Measurements from ENCODE around the gene BCL2. TPM values are rescaled to one million over a fixed set of nuclear protein-coding genes. Genes with fewer than 3 reads are reported as not detected.
A peak's percentile ranks its signal among the peaks of the same experiment; 100 is the strongest.
"Not testable (repeated sequence)": the region's sequence is repeated elsewhere in the genome, so short reads cannot be mapped to it uniquely, and the experiment has no call there.

The BCL2 gene
- polyA plus RNA-seq, 6 donors from 2014 or later, result 11.8 to 43.0 (median 30.1) TPM

DNA sequence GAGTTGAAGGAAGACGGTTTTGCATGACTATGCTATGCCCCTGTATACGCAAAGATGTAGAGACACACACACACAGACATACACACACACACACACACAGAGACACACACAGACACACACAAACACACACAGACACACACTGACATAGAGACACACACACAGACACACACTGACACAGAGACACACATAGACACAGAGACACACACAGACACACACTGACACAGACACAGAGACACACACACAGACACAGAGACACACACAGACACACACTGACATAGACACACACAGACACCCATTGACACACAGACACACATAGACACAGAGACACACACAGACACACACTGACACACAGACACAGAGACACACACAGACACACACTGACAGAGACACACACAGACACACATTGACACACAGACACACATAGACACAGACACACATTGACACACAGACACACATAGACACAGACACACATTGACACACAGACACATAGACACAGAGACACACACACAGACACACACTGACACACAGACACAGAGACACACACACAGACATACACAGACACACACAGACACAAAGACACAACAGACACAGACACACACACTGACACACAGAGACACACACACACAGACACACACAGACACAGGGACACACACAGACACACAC, 121.3 kb downstream of the BCL2 start:
- no peaks in the 10 kb centered on the region for H3K36me3 Mint-ChIP-seq
- no peak overlapping the region for H3K27ac Mint-ChIP-seq
- no peak for DNase-seq
- no peak for ATAC-seq (ENCODE audit: low read depth in 2 of 2)
- H3K9me3 Mint-ChIP-seq, result no peaks in the 10 kb centered on the region
- no peak overlapping the region for H3K4me3 Mint-ChIP-seq
- H3K4me1 Mint-ChIP-seq, result peaks cover 2 to 28% (median 4%) of the 10 kb centered on the region in 3 donors
- H3K27me3 Mint-ChIP-seq, result no peaks in the 10 kb centered on the region

DNA sequence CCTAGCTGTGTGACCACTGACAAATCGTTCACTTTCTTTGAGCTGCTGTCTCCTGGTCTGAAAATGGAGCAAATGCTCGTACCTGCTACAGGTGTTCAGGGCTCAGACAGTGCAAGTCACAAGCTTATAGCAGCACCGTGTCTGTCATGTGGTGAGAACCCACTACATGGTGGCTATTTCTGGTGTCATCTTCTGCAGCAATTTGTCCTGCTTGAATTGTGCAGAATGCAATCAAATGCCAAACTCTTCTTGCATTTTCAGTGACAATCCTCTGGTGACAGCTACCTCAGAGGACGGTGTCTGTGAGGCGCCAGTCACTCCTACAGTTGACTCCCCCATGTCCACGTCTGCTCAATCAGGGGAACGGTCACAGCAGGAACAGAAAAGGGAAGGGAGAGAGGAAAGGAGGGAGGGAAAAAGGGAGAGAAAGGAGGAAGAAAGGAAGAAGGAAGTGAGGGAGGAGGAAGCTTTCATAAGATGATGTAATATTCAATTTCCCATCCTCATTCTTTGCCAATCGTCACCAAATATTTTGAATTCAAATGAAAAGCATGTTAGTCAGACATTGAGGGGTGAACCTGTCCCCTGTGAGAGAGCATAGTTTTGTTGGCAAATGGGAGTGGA, 122.2 kb downstream of the BCL2 start:
- DNase-seq (no peak), ATAC-seq (ENCODE audit: low read depth in 2 of 2) (no peak)
- no peaks in the 10 kb centered on the region for H3K27me3 Mint-ChIP-seq
- peaks cover 11 to 33% (median 13%) of the 10 kb centered on the region in 3 donors for H3K4me1 Mint-ChIP-seq
- H3K27ac Mint-ChIP-seq, result no peak overlapping the region
- H3K36me3 Mint-ChIP-seq, result no peaks in the 10 kb centered on the region
- H3K4me3 Mint-ChIP-seq, result no peak overlapping the region
- no peaks in the 10 kb centered on the region for H3K9me3 Mint-ChIP-seq

DNA sequence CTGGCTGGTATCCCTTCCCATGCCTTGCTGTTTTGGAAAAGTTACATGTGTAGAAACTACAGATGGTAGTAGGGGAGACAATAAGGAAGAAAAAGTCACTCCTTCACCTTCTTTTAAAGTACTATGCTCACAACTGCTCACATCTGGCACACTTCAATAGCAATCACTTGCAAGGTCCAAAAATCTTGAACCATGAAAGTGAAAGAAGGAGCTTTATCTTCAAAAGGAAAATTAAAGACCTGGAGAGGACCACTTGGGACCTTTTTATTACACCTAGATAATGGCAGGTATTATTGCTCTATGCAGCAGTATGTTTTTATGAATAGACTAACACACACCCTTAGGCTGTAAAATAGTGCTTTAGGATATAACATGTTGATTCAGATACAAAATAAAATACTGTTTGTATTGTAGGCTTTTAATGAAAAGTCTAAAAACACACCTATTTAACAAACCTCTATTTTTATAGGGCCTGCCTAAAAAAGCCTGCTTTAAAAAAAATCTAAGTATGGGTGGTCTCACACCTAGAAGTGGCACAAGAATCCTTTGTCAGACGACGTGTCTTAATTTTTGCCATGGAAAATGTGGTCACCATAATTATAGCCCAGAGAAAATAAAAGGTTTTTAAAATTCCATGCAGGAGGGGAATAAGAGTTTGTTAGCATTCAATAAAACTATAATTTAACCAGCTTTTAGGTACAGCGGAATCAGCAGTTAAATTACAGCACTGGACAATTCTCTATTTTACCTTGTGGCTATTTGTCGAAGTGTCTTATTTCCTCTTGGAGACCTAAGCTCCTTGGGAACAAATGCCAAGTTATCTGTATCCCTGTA, 124.0 kb downstream of the BCL2 start:
- ATAC-seq (ENCODE audit: low read depth in 2 of 2), result no peak
- H3K4me1 Mint-ChIP-seq, result peaks cover 19 to 39% (median 24%) of the 10 kb centered on the region in 3 donors

DNA sequence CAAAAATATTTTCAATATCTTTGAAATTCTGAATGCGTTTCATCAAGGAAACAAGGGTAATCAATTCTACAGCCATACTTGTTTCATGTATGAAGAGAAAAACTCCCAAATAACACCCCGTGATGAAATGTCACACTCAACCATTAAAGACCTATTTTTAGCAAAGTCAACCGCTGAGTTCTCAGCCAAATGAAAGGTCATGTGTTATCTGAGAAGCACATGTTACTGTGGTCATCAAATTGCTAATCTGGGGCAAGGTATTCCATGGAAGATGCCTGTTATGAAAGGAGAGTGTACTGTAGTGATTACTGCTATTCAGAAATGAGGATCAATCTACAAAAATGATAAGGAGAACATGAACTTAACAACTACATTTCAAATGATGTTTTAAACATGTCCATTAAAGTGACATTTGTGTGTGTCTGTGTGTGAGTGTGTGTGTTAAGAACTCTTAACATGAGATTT, 126.7 kb downstream of the BCL2 start:
- Mint-ChIP-seq H3K27me3 (no peaks in the 10 kb centered on the region), H3K4me1 (peaks cover 25 to 52% (median 37%) of the 10 kb centered on the region in 3 donors), H3K9me3 (peaks cover 0 to 2% (median 0%) of the 10 kb centered on the region in 7 donors), H3K27ac (peak overlapping the region; percentile 21 to 95 (median 77)), H3K36me3 (no peaks in the 10 kb centered on the region), H3K4me3 (peak overlapping the region in 1 of 8 donors; percentile 4)
- DNase-seq, result no peak
- peak; percentile 56 to 70 for ATAC-seq (ENCODE audit: low read depth in 2 of 2)

More for the DNA sequence above, 124.0 kb downstream of the BCL2 start:
- Mint-ChIP-seq H3K4me3 (no peak overlapping the region), H3K36me3 (no peaks in the 10 kb centered on the region), H3K27ac (peak overlapping the region in 3 of 6 donors; percentile 31 to 88 (median 37)), H3K27me3 (no peaks in the 10 kb centered on the region), H3K9me3 (peaks cover 0 to 2% (median 0%) of the 10 kb centered on the region in 7 donors)
- DNase-seq, result no peak

DNA sequence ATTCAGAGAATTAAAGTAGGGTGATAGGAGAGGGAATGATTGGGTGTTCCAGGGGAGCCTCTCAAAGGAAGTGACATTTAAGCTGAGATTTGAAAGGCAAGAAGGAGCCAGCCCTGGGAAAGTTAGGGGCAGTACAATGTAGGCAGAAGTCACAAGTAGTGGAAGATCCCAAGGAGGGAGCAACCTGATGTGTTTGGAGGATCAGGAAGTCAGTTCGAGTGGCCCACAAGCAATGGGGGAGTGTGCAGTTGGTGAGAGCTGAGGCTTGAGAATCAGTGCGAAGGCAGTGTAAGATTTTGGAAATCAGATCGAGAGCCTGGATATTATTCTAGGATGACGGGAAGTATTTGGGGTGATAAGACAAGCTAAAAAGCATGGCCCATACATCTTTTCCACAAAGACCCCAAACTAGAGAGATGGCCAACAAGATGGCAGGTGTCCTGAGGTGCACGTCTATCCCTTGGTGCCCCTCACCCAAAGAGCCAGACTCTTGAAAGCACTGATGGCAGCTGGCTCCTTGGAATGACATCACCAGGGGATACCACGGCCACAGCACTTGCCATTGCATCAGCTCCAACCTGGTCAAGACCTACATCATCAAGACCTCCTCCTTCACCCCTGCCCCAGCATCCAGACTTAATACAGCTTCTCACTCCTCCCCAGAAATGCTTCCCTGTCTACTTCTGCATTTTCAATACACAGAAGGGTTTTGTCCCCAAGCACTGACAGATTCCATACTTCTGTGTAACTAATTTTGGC, 127.3 kb downstream of the BCL2 start:
- Mint-ChIP-seq H3K4me1 (peaks cover 32 to 58% (median 43%) of the 10 kb centered on the region in 3 donors), H3K36me3 (no peaks in the 10 kb centered on the region), H3K27ac (peak overlapping the region; percentile 44 to 95 (median 80)), H3K4me3 (peak overlapping the region in 1 of 8 donors; percentile 67), H3K27me3 (no peaks in the 10 kb centered on the region), H3K9me3 (peaks cover 0 to 2% (median 0%) of the 10 kb centered on the region in 7 donors)
- no peak for DNase-seq
- ATAC-seq (ENCODE audit: low read depth in 2 of 2), result peak; percentile 43 to 48

DNA sequence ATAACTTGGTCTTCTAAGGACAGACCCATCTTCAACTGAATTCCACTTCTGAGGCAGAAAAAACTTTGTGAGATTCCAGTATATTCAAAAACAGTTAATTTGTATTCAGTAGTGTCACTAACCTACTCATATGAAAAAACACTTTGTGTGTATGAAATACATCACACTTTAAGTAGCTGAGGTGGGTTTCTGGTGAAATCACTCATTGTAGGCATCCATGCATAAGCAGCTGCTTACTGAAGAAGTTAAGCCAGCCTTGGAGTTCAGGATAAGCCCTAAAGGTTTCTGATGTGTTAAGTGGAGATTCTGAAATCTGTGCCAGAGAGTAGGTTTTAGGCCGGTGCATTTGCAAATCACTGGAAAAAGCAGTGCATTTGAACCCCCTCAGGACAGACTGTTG, 128.2 kb downstream of the BCL2 start:
- Mint-ChIP-seq H3K4me3 (no peak overlapping the region), H3K27me3 (no peaks in the 10 kb centered on the region), H3K9me3 (peaks cover 0 to 2% (median 0%) of the 10 kb centered on the region in 7 donors), H3K27ac (no peak overlapping the region), H3K36me3 (no peaks in the 10 kb centered on the region), H3K4me1 (peaks cover 37 to 66% (median 52%) of the 10 kb centered on the region in 3 donors)
- no peak for ATAC-seq (ENCODE audit: low read depth in 2 of 2)
- DNase-seq, result no peak

DNA sequence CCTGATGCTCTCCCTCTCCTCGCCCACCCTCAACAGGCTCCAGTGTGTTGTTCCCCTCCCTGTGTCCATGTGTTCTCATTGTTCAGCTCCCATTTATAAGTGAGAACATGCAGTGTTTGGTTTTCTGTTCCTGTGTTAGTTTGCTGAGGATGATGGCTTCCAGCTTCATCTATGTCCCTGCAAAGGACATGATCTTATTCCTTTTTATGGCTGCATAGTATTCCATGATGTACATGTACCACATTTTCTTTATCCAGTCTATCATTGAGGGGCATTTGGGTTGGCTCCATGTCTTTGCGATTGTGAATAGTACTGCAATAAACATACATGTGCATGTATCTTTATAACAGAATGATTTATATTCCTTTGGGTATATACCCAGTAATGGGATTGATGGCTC, 128.7 kb downstream of the BCL2 start:
- not testable (repeated sequence) for DNase-seq; H3K36me3 Mint-ChIP-seq; H3K9me3 Mint-ChIP-seq; H3K27me3 Mint-ChIP-seq; ATAC-seq (ENCODE audit: low read depth in 2 of 2)
- H3K4me3 Mint-ChIP-seq, result peak overlapping the region in 1 of 8 donors; percentile 80
- H3K4me1 Mint-ChIP-seq, result peaks cover 41 to 72% (median 57%) of the 10 kb centered on the region in 3 donors
- peak overlapping the region in 4 of 6 donors; percentile 26 to 66 (median 46) for H3K27ac Mint-ChIP-seq

DNA sequence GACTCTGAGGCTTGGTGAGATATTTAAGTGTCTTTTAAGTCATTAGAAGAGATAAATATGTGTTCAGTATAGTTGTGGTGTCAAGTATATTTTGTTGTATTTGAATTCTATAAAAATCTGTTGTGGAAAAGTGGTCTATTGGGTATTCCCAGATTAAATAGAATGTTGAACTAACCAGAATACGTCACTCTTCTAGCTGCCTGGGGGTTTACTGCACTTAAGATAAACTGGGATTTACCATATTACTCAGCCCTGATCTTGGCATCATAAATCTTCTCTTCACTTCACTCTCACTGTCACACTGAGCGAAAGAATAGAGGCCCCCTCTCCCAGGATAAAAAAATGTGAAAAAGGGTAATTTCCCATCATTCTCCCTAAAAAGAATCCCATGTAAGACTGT, 129.8 kb downstream of the BCL2 start:
- H3K4me3 Mint-ChIP-seq, result no peak overlapping the region
- ATAC-seq (ENCODE audit: low read depth in 2 of 2) (no peak), DNase-seq (no peak)
- no peaks in the 10 kb centered on the region for H3K36me3 Mint-ChIP-seq
- H3K9me3 Mint-ChIP-seq, result peaks cover 0 to 2% (median 0%) of the 10 kb centered on the region in 7 donors
- H3K4me1 Mint-ChIP-seq, result peaks cover 47 to 76% (median 63%) of the 10 kb centered on the region in 3 donors
- no peaks in the 10 kb centered on the region for H3K27me3 Mint-ChIP-seq
- peak overlapping the region in 3 of 6 donors; percentile 40 to 60 (median 40) for H3K27ac Mint-ChIP-seq

DNA sequence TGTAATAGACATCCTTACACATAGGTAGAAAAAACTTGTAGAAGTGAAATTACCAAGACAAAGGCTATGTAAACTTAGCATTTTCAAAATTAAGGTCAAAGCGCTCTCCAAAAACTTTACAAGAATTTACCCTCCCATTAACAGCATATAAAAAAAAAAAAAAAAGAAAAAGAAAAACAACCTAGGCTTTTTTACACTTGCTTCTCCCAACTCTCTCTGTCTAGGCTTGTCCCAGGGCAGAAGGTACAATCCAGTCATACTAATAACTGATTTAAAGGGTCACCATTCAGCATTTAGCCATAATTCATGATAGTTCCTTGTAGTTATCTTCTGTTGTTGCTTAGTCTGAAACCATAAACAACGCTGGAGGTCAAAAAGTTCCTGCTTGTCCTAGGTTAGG, 130.5 kb downstream of the BCL2 start:
- Mint-ChIP-seq H3K4me1 (peaks cover 54 to 79% (median 69%) of the 10 kb centered on the region in 3 donors), H3K9me3 (peaks cover 0 to 2% (median 0%) of the 10 kb centered on the region in 7 donors), H3K4me3 (no peak overlapping the region), H3K27ac (peak overlapping the region in 5 of 6 donors; percentile 1 to 78 (median 22)), H3K27me3 (no peaks in the 10 kb centered on the region), H3K36me3 (no peaks in the 10 kb centered on the region)
- no peak for ATAC-seq (ENCODE audit: low read depth in 2 of 2)
- no peak for DNase-seq

DNA sequence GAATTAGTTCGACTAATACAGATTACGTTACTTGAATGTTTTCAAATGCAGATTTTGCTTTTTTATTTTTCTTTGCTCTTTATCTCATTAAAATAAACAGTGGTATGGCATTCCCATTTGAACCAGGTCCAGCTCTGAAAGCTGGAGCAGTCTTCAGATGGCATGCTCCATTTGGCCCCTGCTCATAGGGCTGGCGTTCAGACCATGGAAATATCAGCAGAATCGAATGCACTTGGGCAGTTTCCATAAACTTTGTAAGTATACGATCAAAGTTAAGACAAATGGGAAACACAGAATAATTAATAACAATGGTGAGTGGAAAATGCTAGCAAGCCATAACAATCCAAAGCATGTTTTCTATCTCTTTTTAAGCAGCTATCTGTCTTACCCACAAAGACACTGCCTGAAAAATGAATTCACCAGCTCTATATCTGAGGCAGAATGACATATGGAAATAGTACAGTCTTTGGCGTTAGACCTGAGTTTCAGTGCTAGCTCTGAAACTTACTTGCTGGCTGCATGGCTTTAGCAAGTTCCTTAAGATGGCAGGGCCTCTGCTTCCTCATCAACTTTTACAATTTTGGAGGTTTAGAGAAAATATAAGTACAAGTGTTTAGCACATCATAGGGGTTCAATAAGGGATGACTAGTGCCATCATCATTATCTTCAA, 131.6 kb downstream of the BCL2 start:
- DNase-seq, result no peak
- peaks cover 60 to 79% (median 73%) of the 10 kb centered on the region in 3 donors for H3K4me1 Mint-ChIP-seq
- no peaks in the 10 kb centered on the region for H3K27me3 Mint-ChIP-seq
- ATAC-seq (ENCODE audit: low read depth in 2 of 2), result no peak
- H3K4me3 Mint-ChIP-seq, result peak overlapping the region in 2 of 8 donors; percentile 37 to 47
- H3K9me3 Mint-ChIP-seq, result peaks cover 0 to 2% (median 0%) of the 10 kb centered on the region in 7 donors
- H3K36me3 Mint-ChIP-seq, result no peaks in the 10 kb centered on the region
- peak overlapping the region; percentile 18 to 79 (median 66) for H3K27ac Mint-ChIP-seq

DNA sequence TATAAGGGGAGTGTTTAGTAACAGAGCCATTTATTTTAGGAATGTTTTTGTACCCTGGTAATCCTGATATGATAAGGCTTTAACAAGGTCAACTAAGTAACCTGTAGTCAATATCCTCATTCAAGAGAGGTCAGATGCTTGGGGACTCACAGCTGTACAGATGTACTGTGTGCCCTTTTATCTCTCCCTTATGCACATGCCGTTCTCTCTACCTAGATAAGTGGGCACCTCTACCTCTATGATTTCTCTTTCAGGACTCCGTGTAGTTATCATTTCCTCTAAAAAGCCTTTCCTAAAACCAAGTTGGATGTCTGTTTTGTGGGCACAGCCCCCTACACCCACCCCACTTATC, 132.4 kb downstream of the BCL2 start:
- peaks cover 0 to 2% (median 0%) of the 10 kb centered on the region in 7 donors for H3K9me3 Mint-ChIP-seq
- ATAC-seq (ENCODE audit: low read depth in 2 of 2) (no peak), DNase-seq (no peak)
- H3K4me3 Mint-ChIP-seq, result peak overlapping the region in 3 of 8 donors; percentile 3 to 47 (median 18)
- H3K27me3 Mint-ChIP-seq, result no peaks in the 10 kb centered on the region
- H3K4me1 Mint-ChIP-seq, result peaks cover 61 to 79% (median 73%) of the 10 kb centered on the region in 3 donors
- H3K36me3 Mint-ChIP-seq, result no peaks in the 10 kb centered on the region
- peak overlapping the region in 4 of 6 donors; percentile 38 to 79 (median 65) for H3K27ac Mint-ChIP-seq

DNA sequence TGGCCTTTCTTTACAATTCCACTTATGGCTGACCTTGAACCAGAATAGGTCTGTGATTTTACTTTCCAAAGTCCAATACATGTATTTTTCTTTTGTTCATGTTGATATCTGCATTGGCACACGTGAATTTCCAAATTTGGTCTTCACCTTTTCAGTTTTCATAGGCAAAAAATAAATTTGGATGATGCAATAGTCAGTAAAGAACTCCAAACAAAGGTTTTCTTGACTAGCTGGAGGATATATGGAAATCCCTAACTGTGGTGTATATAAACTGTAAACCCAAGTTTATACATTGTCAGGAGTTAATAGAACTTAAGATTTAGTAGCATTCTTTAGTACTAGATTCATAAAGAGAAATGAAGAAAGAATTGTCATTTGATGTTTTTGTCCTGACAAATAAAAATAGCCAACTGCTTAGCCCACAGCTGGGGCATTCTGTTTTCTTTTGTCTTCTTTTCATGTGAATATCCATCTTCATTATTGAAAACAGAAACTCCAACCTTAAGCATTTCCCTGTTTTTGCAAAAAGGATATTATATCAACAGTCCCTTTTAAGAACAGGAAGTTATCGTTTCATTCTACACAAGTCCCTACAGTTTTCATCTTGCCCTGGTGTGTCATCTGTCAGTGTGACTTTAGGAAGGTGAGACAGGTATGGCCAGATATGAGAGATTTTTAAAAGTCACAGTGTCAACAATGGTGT, 132.9 kb downstream of the BCL2 start:
- Mint-ChIP-seq H3K4me1 (peaks cover 62 to 80% (median 73%) of the 10 kb centered on the region in 3 donors), H3K36me3 (no peaks in the 10 kb centered on the region), H3K4me3 (peak overlapping the region in 1 of 8 donors; percentile 3), H3K27me3 (no peaks in the 10 kb centered on the region), H3K9me3 (peaks cover 0 to 2% (median 0%) of the 10 kb centered on the region in 7 donors), H3K27ac (peak overlapping the region in 4 of 6 donors; percentile 38 to 68 (median 50))
- DNase-seq, result no peak
- peak; percentile 42 to 44 for ATAC-seq (ENCODE audit: low read depth in 2 of 2)

Measured in naive B cell (primary cell).